ENCODE measurements around the gene GAGE2A. TPM values are rescaled to one million over a fixed set of nuclear protein-coding genes. Genes with fewer than 3 reads are reported as not detected.
A peak's percentile ranks its signal among the peaks of the same experiment; 100 is the strongest.

The GAGE2A gene
- total RNA-seq, 1 experiment from 2014 or later, result not detected

- no peak overlapping the region for H3K27ac ChIP-seq (ENCODE audit: insufficient read length, low read depth, low read length)
These were observed 37.9 kb downstream of the GAGE2A start for GRCh38 chrX:49627086-49627777.

More at GRCh38 chrX:49627086-49627777, 37.9 kb downstream of the GAGE2A start:
- no peak overlapping the region for H4K91ac ChIP-seq (ENCODE audit: insufficient read length, low read depth, low read length)
- no peaks in the 10 kb centered on the region for H3K27me3 ChIP-seq (ENCODE audit: insufficient read depth, low read length)
- H3K4me1 Mint-ChIP-seq, result no peaks in the 10 kb centered on the region
- no peak overlapping the region for H4K8ac ChIP-seq (replicated peaks; ENCODE audit: insufficient read length, low read depth, low read length)
- peaks cover 20% of the 10 kb centered on the region for H3K9me3 ChIP-seq (ENCODE audit: control insufficient read depth, low read depth, low read length)
- no peak overlapping the region for H3K56ac ChIP-seq (ENCODE audit: insufficient read length, low read depth, low read length)
- H3K18ac ChIP-seq (ENCODE audit: insufficient read length, low read depth, low read length), result no peak overlapping the region
- H4K5ac ChIP-seq (ENCODE audit: insufficient read length, low read depth, low read length), result no peak overlapping the region
- H3K9me3 Mint-ChIP-seq, result peaks cover 84 to 85% of the 10 kb centered on the region in 2 experiments
- no peak overlapping the region for H2BK15ac ChIP-seq (ENCODE audit: low read depth, low read length)
- H3K36me3 Mint-ChIP-seq (ENCODE audit: insufficient read depth in 1 of 3, low read depth in 3 of 3), result peaks cover 13 to 20% (median 19%) of the 10 kb centered on the region in 3 experiments
- H4K20me1 ChIP-seq (ENCODE audit: control insufficient read depth, insufficient read depth, insufficient read length), result no peaks in the 10 kb centered on the region
- no peak overlapping the region for H2BK20ac ChIP-seq (ENCODE audit: low read depth, low read length, poor library complexity, severe bottlenecking)
- H3K27me3 Mint-ChIP-seq (ENCODE audit: low read depth), result peaks cover 2% of the 10 kb centered on the region
- H2BK5ac ChIP-seq (ENCODE audit: insufficient read length, low read length), result no peak overlapping the region
- no peak overlapping the region for H2BK120ac ChIP-seq (ENCODE audit: low read depth, low read length, poor library complexity, severe bottlenecking)
- no peak overlapping the region for H3K9ac ChIP-seq (ENCODE audit: extremely low read depth, insufficient read length, low read length)
- H3K14ac ChIP-seq (ENCODE audit: insufficient read depth, low read length), result no peak overlapping the region
- H3K4me3 Mint-ChIP-seq, result no peak overlapping the region
- no peak overlapping the region for H3K4ac ChIP-seq (ENCODE audit: low read depth, low read length)
- H3K23ac ChIP-seq (ENCODE audit: insufficient read length, low read depth, low read length), result no peak overlapping the region
- H3K4me1 ChIP-seq (ENCODE audit: insufficient read depth, low read length), result no peaks in the 10 kb centered on the region
- peak; percentile 49; the same call in 2 of the 3 replicates for TF ChIP-seq CTCF (conservative IDR thresholded peaks at IDR 0.05)
- no peaks in the 10 kb centered on the region for H3K23me2 ChIP-seq (ENCODE audit: insufficient read length, low read depth, low read length, poor library complexity, severe bottlenecking)
- no peak overlapping the region for H3K27ac Mint-ChIP-seq
- H3K79me2 ChIP-seq (ENCODE audit: insufficient read depth, low read length), result no peaks in the 10 kb centered on the region
- no peak overlapping the region for H2BK12ac ChIP-seq (ENCODE audit: insufficient read length, low read depth, low read length)
- no peak overlapping the region for H2AFZ ChIP-seq (ENCODE audit: low read length)
- no peak overlapping the region for H3T11ph ChIP-seq (ENCODE audit: low read length)
- H2AK5ac ChIP-seq (ENCODE audit: insufficient read length, low read length), result no peak overlapping the region
- H3K4me2 ChIP-seq (ENCODE audit: insufficient read depth, insufficient read length, low read length), result no peak overlapping the region
- DNase-seq, result peak; percentile 65
- WGBS (ENCODE audit: extremely low coverage, insufficient read length, low lambda C conversion rate), result no CpG with 5 or more reads among the region's 33 CpGs
- no peaks in the 10 kb centered on the region for H3K79me1 ChIP-seq (ENCODE audit: insufficient read depth, low read depth, low read length, poor library complexity, severe bottlenecking)
